CD8-positive, alpha-beta memory T cell (primary cell): ENCODE results near the gene GRIN2C. TPM values are rescaled to one million over a fixed set of nuclear protein-coding genes. Genes with fewer than 3 reads are reported as not detected.
A peak's percentile ranks its signal among the peaks of the same experiment; 100 is the strongest.

Experiments used
- CTCF ChIA-PET: fragments of 350-600 bp; sonication (Branson Sonifier 250); formaldehyde crosslinking; loops from one replicate; lab custom pipeline; 2021; ENCODE audit warnings: antibody characterized with exemption; lab: Charles Lee
- POLR2A ChIA-PET: fragments of 350-600 bp; sonication (Branson Sonifier 250); formaldehyde crosslinking; loops from one replicate; lab custom pipeline; 2021; ENCODE audit warnings: antibody characterized with exemption; lab: Charles Lee
- DNase-seq, 5 donors: peaks; one replicate each; pipeline versions ENCODE4 v3.0.0 to v3.0.0-alpha.2; 2020 to 2022; ENCODE audit warnings: mixed read lengths in 1 of 5
- H3K27ac ChIP-seq: one replicate; pipeline ENCODE4 v1.7.0; 2013; ENCODE audit warnings: low read depth, mild to moderate bottlenecking, low read length, moderate library complexity
- H3K27me3 ChIP-seq: 2 replicates; pipeline ENCODE4 v1.7.0; 2013; ENCODE audit warnings: low read length, mild to moderate bottlenecking; ENCODE audit not compliant: insufficient read depth, poor library complexity, severe bottlenecking
- H3K36me3 ChIP-seq: 2 replicates; pipeline ENCODE4 v1.7.0; 2013; ENCODE audit warnings: mild to moderate bottlenecking, low read length, moderate library complexity; ENCODE audit not compliant: insufficient read depth
- H3K4me1 ChIP-seq: 2 replicates; pipeline ENCODE4 v1.7.0; 2013; ENCODE audit warnings: mild to moderate bottlenecking, low read length, moderate library complexity; ENCODE audit not compliant: insufficient read depth
- H3K4me3 ChIP-seq: 2 replicates; pipeline ENCODE4 v1.7.0; 2013; ENCODE audit warnings: mild to moderate bottlenecking, low read length
- H3K9me3 ChIP-seq: 2 replicates; pipeline ENCODE4 v1.7.0; 2013; ENCODE audit warnings: mild to moderate bottlenecking, low read length
- H3K27ac Mint-ChIP-seq, 8 donors: one replicate each; pipeline ENCODE4 v1.8.0; 2020 to 2021; ENCODE audit warnings: mixed read lengths in 8 of 8, mild to moderate bottlenecking in 6 of 8, inconsistent platforms in 3 of 8, moderate library complexity in 3 of 8
- H3K27me3 Mint-ChIP-seq, 2 donors: one replicate each; pipeline ENCODE4 v1.8.0; 2020 to 2021; ENCODE audit warnings: mixed read lengths in 2 of 2, mild to moderate bottlenecking in 1 of 2, moderate library complexity in 1 of 2
- H3K36me3 Mint-ChIP-seq, 3 donors: one replicate each; pipeline ENCODE4 v1.8.0; 2020 to 2021; ENCODE audit warnings: mixed read lengths in 3 of 3, inconsistent platforms in 1 of 3, mild to moderate bottlenecking in 1 of 3
- H3K4me1 Mint-ChIP-seq, 3 donors: one replicate each; pipeline ENCODE4 v1.8.0; 2020 to 2021; ENCODE audit warnings: mixed read lengths in 3 of 3, inconsistent platforms in 1 of 3, mild to moderate bottlenecking in 1 of 3
- H3K4me3 Mint-ChIP-seq, 7 donors: one replicate each; pipeline ENCODE4 v1.8.0; 2020 to 2021; ENCODE audit warnings: mixed read lengths in 7 of 7, mild to moderate bottlenecking in 6 of 7, moderate library complexity in 4 of 7, inconsistent platforms in 2 of 7
- H3K9me3 Mint-ChIP-seq, 5 donors: one replicate each; pipeline ENCODE4 v1.8.0; 2020 to 2022; ENCODE audit warnings: mixed read lengths in 5 of 5, mild to moderate bottlenecking in 3 of 5, moderate library complexity in 2 of 5, inconsistent platforms in 1 of 5
- polyA plus RNA-seq: library from polyadenylated mRNA; unstranded; fragments of 300-500 nt; fragmentation: Illumina TruSeq; gene quantifications from one replicate; pipeline ENCODE4 v1.2.3, GENCODE V29; 2021
- total RNA-seq, 2 experiments: library from RNA; stranded (reverse); gene quantifications; one replicate each; pipeline ENCODE4 v1.2.3, GENCODE V29; 2021

GRIN2C gene
- total and polyA plus RNA-seq, 3 experiments from 2014 or later = not detected

GRCh38 chr17:74801896-74802295 lies 57.8 kb downstream of the GRIN2C start:
- peaks cover 7 to 85% (median 9%) of the 10 kb centered on the region in 3 donors for H3K36me3 Mint-ChIP-seq
- H3K9me3 Mint-ChIP-seq = no peaks in the 10 kb centered on the region
- H3K4me1 Mint-ChIP-seq = no peaks in the 10 kb centered on the region
- H3K27me3 Mint-ChIP-seq = no peaks in the 10 kb centered on the region
- H3K4me1 ChIP-seq = no peaks in the 10 kb centered on the region
- no peak overlapping the region for H3K27ac Mint-ChIP-seq
- no peak overlapping the region for H3K4me3 Mint-ChIP-seq
- ChIA-PET CTCF (interaction anchor here (1.3 kb wide), 1 partner anchor 10 kb away, joined by 5 read pairs; no protein-coding TSS in a partner anchor), POLR2A (no interaction called here)
- no peak overlapping the region for H3K4me3 ChIP-seq
- DNase-seq = no peak
- no peak overlapping the region for H3K27ac ChIP-seq
- no peaks in the 10 kb centered on the region for H3K9me3 ChIP-seq
- H3K27me3 ChIP-seq = no peaks in the 10 kb centered on the region
- H3K36me3 ChIP-seq = peaks cover 17% of the 10 kb centered on the region

GRCh38 chr17:74800531-74800930 lies 59.2 kb downstream of the GRIN2C start:
- no peaks in the 10 kb centered on the region for H3K4me1 Mint-ChIP-seq
- ChIA-PET CTCF (no interaction called here), POLR2A (no interaction called here)
- H3K27me3 Mint-ChIP-seq = no peaks in the 10 kb centered on the region
- H3K4me3 Mint-ChIP-seq = no peak overlapping the region
- H3K36me3 Mint-ChIP-seq = peaks cover 7 to 88% (median 10%) of the 10 kb centered on the region in 3 donors
- Histone ChIP-seq H3K27ac (no peak overlapping the region), H3K4me3 (no peak overlapping the region), H3K36me3 (peaks cover 30% of the 10 kb centered on the region), H3K9me3 (no peaks in the 10 kb centered on the region), H3K4me1 (no peaks in the 10 kb centered on the region), H3K27me3 (no peaks in the 10 kb centered on the region)
- no peak overlapping the region for H3K27ac Mint-ChIP-seq
- no peaks in the 10 kb centered on the region for H3K9me3 Mint-ChIP-seq
- no peak for DNase-seq

- CTCF ChIA-PET = no interaction called here
- no peak overlapping the region for H3K27ac ChIP-seq
These were observed 60.6 kb downstream of the GRIN2C start for GRCh38 chr17:74799097-74799496.

GRCh38 chr17:74798239-74798707 lies 61.4 kb downstream of the GRIN2C start:
- DNase-seq = no peak
- H3K36me3 Mint-ChIP-seq = peaks cover 9 to 86% (median 14%) of the 10 kb centered on the region in 3 donors
- H3K4me1 ChIP-seq = no peaks in the 10 kb centered on the region
- H3K4me3 ChIP-seq = no peak overlapping the region
- H3K9me3 Mint-ChIP-seq = no peaks in the 10 kb centered on the region
- ChIA-PET POLR2A (no interaction called here), CTCF (no interaction called here)
- peaks cover 36% of the 10 kb centered on the region for H3K36me3 ChIP-seq
- H3K27me3 Mint-ChIP-seq = no peaks in the 10 kb centered on the region
- no peaks in the 10 kb centered on the region for H3K27me3 ChIP-seq
- H3K27ac ChIP-seq = no peak overlapping the region
- no peak overlapping the region for H3K27ac Mint-ChIP-seq
- no peaks in the 10 kb centered on the region for H3K4me1 Mint-ChIP-seq
- no peaks in the 10 kb centered on the region for H3K9me3 ChIP-seq
- no peak overlapping the region for H3K4me3 Mint-ChIP-seq

More at GRCh38 chr17:74799097-74799496, 60.6 kb downstream of the GRIN2C start:
- POLR2A ChIA-PET = no interaction called here
- Histone ChIP-seq H3K27me3 (no peaks in the 10 kb centered on the region), H3K4me3 (no peak overlapping the region), H3K9me3 (no peaks in the 10 kb centered on the region), H3K36me3 (peaks cover 36% of the 10 kb centered on the region), H3K4me1 (no peaks in the 10 kb centered on the region)
- no peak for DNase-seq
- Mint-ChIP-seq H3K9me3 (no peaks in the 10 kb centered on the region), H3K36me3 (peaks cover 10 to 86% (median 14%) of the 10 kb centered on the region in 3 donors), H3K4me3 (no peak overlapping the region), H3K4me1 (no peaks in the 10 kb centered on the region), H3K27me3 (no peaks in the 10 kb centered on the region), H3K27ac (no peak overlapping the region)

GRCh38 chr17:74797824-74798223 lies 61.9 kb downstream of the GRIN2C start:
- no peak overlapping the region for H3K27ac ChIP-seq
- Mint-ChIP-seq H3K9me3 (no peaks in the 10 kb centered on the region), H3K27ac (peak overlapping the region in 1 of 8 donors; percentile 72), H3K4me3 (no peak overlapping the region), H3K4me1 (no peaks in the 10 kb centered on the region), H3K27me3 (no peaks in the 10 kb centered on the region), H3K36me3 (peaks cover 9 to 87% (median 14%) of the 10 kb centered on the region in 3 donors)
- POLR2A ChIA-PET = no interaction called here
- no peak overlapping the region for H3K4me3 ChIP-seq
- no peaks in the 10 kb centered on the region for H3K4me1 ChIP-seq
- CTCF ChIA-PET = interaction anchor here (1.2 kb wide), 1 partner anchor 39 kb away, joined by 3 read pairs; no protein-coding TSS in a partner anchor
- peaks cover 37% of the 10 kb centered on the region for H3K36me3 ChIP-seq
- H3K9me3 ChIP-seq = no peaks in the 10 kb centered on the region
- no peaks in the 10 kb centered on the region for H3K27me3 ChIP-seq
- no peak for DNase-seq

DNA sequence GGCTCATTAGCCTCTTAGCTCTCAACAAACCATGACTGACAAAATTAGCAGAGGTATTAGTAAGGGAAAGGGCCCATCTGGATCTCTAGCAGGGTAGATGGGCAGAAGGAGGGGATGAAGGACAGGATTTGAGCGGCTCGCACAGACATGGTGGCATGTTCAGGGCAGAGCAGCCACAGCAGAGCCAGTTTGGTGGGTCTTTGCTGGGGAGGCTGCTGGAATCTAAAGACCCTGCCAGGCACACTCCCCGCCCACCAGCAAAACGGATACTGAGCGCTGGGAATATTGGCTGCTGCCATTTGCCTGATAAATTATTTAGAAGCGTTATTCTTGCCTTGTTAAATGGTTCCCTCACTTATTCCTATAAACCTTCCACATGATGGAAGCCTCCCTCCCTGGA lies 62.8 kb downstream of the GRIN2C start:
- H3K4me3 Mint-ChIP-seq = no peak overlapping the region
- no peaks in the 10 kb centered on the region for H3K9me3 ChIP-seq
- H3K9me3 Mint-ChIP-seq = no peaks in the 10 kb centered on the region
- H3K36me3 Mint-ChIP-seq = peaks cover 10 to 84% (median 11%) of the 10 kb centered on the region in 3 donors
- H3K36me3 ChIP-seq = peaks cover 39% of the 10 kb centered on the region
- H3K27ac ChIP-seq = no peak overlapping the region
- no peak for DNase-seq
- ChIA-PET CTCF (interaction anchor here (1.2 kb wide), 1 partner anchor 38 kb away, joined by 3 read pairs; no protein-coding TSS in a partner anchor), POLR2A (no interaction called here)
- no peak overlapping the region for H3K4me3 ChIP-seq
- H3K4me1 ChIP-seq = no peaks in the 10 kb centered on the region
- no peaks in the 10 kb centered on the region for H3K27me3 Mint-ChIP-seq
- H3K27me3 ChIP-seq = no peaks in the 10 kb centered on the region
- no peak overlapping the region for H3K27ac Mint-ChIP-seq
- no peaks in the 10 kb centered on the region for H3K4me1 Mint-ChIP-seq

GRCh38 chr17:74796211-74796610 lies 63.5 kb downstream of the GRIN2C start:
- Histone ChIP-seq H3K9me3 (no peaks in the 10 kb centered on the region), H3K27ac (no peak overlapping the region), H3K36me3 (peaks cover 39% of the 10 kb centered on the region), H3K4me3 (no peak overlapping the region), H3K4me1 (peaks cover 3% of the 10 kb centered on the region), H3K27me3 (no peaks in the 10 kb centered on the region)
- Mint-ChIP-seq H3K36me3 (peaks cover 10 to 81% (median 13%) of the 10 kb centered on the region in 3 donors), H3K9me3 (no peaks in the 10 kb centered on the region), H3K4me1 (peaks cover 4 to 6% (median 5%) of the 10 kb centered on the region in 3 donors), H3K27me3 (no peaks in the 10 kb centered on the region), H3K4me3 (no peak overlapping the region), H3K27ac (no peak overlapping the region)
- DNase-seq = no peak
- CTCF ChIA-PET = no interaction called here
- POLR2A ChIA-PET = no interaction called here

DNA sequence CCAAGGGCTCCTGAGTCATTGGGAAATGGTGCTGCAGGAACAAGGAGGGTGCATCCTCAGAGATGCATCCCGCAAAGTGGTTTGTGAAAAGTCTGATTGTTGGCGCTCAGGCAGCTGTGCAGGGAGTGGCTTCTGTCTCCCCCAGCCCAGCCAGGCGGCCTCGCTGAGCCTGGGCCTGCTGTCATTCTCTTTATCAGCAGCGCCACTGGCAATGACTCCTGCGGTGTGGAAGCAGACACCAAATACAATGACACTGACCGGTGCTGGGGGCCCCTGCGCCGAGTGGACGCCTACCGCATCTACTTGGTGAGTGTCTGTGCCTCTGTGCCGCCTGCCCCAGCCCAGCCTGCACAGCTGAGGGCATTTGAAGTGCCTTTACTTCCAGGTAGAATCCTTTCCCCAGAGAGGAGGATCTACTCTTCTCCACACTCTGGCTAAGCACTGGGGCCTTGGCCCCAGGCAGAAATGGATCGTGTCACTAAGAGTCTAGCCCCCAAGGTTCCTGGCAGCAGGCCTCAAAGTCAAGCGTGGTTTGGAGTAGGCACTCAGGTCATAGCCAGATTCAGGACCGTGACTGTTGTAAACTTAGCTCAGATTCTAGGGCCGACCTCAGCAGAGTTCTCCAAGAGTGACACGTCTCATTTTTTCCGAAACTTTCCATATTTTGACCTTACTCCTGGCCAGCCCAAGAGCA lies 64.2 kb downstream of the GRIN2C start:
- no peaks in the 10 kb centered on the region for H3K9me3 ChIP-seq
- H3K36me3 ChIP-seq = peaks cover 39% of the 10 kb centered on the region
- DNase-seq = no peak
- Mint-ChIP-seq H3K9me3 (no peaks in the 10 kb centered on the region), H3K36me3 (peaks cover 10 to 81% (median 13%) of the 10 kb centered on the region in 3 donors), H3K27me3 (no peaks in the 10 kb centered on the region), H3K27ac (no peak overlapping the region), H3K4me3 (no peak overlapping the region), H3K4me1 (peaks cover 11 to 13% (median 12%) of the 10 kb centered on the region in 3 donors)
- H3K27ac ChIP-seq = no peak overlapping the region
- ChIA-PET POLR2A (no interaction called here), CTCF (no interaction called here)
- no peak overlapping the region for H3K4me3 ChIP-seq
- peaks cover 11% of the 10 kb centered on the region for H3K4me1 ChIP-seq
- H3K27me3 ChIP-seq = no peaks in the 10 kb centered on the region
